ENCODE data around the gene SLC4A2. TPM values are rescaled to one million over a fixed set of nuclear protein-coding genes. Genes with fewer than 3 reads are reported as not detected.

Gene SLC4A2
- total and polyA plus RNA-seq, 7 donors, result 26.5 to 39.8 (median 32.0) TPM

DNA sequence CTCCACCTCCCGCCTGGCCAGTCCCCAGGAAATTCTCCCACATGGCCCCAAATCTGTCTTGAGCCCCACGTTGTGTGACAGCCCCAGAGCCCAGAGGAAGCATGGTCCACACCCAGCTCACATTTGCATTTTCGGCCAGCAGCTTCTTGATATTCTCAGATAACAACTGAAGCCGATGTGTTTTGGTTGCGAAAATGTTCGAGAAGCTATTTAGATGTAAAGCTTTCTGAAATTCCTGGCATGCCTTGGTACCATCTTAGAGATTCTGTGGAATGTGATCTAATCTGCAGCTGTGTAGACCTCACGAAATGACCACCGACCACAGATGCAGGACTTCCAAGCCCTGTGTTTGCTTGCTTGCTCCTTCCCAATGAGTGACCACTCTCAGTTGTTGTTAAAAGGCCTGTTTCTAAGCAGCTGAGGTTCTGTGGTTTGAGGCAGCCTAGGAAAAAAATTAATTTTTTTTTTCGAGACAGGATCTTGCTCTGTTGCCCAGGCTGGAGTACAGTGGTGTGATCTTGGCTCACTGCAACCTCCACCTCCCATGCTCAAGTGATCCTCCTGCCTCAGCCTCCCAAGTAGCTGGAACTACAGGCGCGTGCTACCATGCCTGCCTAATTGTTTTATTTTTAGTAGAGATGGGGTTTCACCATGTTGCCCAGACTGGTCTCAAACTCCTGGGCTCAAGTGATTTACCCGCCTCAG, 8.8 kb downstream of the SLC4A2 start:
- Histone ChIP-seq H3K4me1 (no peaks in the 10 kb centered on the region), H3K9me3 (no peaks in the 10 kb centered on the region), H3K4me3 (no peak overlapping the region), H3K27me3 (ENCODE audit: insufficient read depth in 3 of 3, low read length in 2 of 3) (no peaks in the 10 kb centered on the region), H3K27ac (no peak overlapping the region), H3K36me3 (ENCODE audit: insufficient read depth in 1 of 2, low read depth in 1 of 2) (peaks cover 12 to 88% of the 10 kb centered on the region in 2 donors)
- TF ChIP-seq, protein P1, sequence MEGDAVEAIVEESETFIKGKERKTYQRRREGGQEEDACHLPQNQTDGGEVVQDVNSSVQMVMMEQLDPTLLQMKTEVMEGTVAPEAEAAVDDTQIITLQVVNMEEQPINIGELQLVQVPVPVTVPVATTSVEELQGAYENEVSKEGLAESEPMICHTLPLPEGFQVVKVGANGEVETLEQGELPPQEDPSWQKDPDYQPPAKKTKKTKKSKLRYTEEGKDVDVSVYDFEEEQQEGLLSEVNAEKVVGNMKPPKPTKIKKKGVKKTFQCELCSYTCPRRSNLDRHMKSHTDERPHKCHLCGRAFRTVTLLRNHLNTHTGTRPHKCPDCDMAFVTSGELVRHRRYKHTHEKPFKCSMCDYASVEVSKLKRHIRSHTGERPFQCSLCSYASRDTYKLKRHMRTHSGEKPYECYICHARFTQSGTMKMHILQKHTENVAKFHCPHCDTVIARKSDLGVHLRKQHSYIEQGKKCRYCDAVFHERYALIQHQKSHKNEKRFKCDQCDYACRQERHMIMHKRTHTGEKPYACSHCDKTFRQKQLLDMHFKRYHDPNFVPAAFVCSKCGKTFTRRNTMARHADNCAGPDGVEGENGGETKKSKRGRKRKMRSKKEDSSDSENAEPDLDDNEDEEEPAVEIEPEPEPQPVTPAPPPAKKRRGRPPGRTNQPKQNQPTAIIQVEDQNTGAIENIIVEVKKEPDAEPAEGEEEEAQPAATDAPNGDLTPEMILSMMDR (IDR thresholded peaks at IDR 0.05), result no peak
- DNase-seq (no peak), ATAC-seq (no peak)
- intact Hi-C loops (cut with DNase I), result no loop called here
- WGBS, 3 donors, result 74 to 84% (median 79%) methylated on average over 12 of the region's 12 CpGs

GRCh38 chr7:151069841-151070573, 10.6 kb downstream of the SLC4A2 start:
- no peak overlapping the region for H3K27ac ChIP-seq
- WGBS, 3 donors, result 80 to 83% (median 82%) methylated on average over 15 to 17 of the region's 17 CpGs

DNA sequence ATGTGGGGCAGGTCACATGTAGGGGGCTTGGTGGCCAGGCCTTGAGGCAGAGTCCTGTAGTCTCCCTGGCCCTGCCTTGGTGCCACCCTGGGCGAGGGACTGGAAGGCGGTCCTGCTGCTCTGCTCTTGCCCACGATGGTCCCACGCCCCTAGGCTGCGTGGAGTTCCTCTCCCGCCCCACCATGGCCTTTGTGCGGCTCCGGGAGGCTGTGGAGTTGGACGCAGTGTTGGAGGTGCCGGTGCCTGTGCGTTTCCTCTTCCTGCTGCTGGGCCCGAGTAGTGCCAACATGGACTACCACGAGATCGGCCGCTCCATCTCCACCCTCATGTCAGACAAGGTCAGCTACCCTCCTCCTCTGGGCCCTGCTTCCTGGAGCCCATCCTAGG, 11.2 kb downstream of the SLC4A2 start:
- ATAC-seq (no peak), DNase-seq (no peak)
- Histone ChIP-seq H3K4me3 (no peak overlapping the region), H3K36me3 (ENCODE audit: insufficient read depth in 1 of 2, low read depth in 1 of 2) (peaks cover 9 to 98% of the 10 kb centered on the region in 2 donors), H3K9me3 (no peaks in the 10 kb centered on the region), H3K4me1 (no peaks in the 10 kb centered on the region), H3K27ac (no peak overlapping the region), H3K27me3 (ENCODE audit: insufficient read depth in 3 of 3, low read length in 2 of 3) (no peaks in the 10 kb centered on the region)
- intact Hi-C loops (cut with DNase I), result no loop called here
- TF ChIP-seq, protein P1 (IDR thresholded peaks at IDR 0.05), result no peak
- WGBS, 3 donors, result 90 to 92% (median 91%) methylated on average over 13 to 15 of the region's 15 CpGs

More at GRCh38 chr7:151069841-151070573, 10.6 kb downstream of the SLC4A2 start:
- H3K27me3 ChIP-seq (ENCODE audit: insufficient read depth in 3 of 3, low read length in 2 of 3), result no peaks in the 10 kb centered on the region
- TF ChIP-seq, protein P1 (IDR thresholded peaks at IDR 0.05), result no peak
- ATAC-seq (no peak), DNase-seq (no peak)
- no peaks in the 10 kb centered on the region for H3K9me3 ChIP-seq
- intact Hi-C loops (cut with DNase I), result no loop called here
- no peak overlapping the region for H3K4me3 ChIP-seq
- H3K36me3 ChIP-seq (ENCODE audit: insufficient read depth in 1 of 2, low read depth in 1 of 2), result peaks cover 7 to 98% of the 10 kb centered on the region in 2 donors
- no peaks in the 10 kb centered on the region for H3K4me1 ChIP-seq

DNA sequence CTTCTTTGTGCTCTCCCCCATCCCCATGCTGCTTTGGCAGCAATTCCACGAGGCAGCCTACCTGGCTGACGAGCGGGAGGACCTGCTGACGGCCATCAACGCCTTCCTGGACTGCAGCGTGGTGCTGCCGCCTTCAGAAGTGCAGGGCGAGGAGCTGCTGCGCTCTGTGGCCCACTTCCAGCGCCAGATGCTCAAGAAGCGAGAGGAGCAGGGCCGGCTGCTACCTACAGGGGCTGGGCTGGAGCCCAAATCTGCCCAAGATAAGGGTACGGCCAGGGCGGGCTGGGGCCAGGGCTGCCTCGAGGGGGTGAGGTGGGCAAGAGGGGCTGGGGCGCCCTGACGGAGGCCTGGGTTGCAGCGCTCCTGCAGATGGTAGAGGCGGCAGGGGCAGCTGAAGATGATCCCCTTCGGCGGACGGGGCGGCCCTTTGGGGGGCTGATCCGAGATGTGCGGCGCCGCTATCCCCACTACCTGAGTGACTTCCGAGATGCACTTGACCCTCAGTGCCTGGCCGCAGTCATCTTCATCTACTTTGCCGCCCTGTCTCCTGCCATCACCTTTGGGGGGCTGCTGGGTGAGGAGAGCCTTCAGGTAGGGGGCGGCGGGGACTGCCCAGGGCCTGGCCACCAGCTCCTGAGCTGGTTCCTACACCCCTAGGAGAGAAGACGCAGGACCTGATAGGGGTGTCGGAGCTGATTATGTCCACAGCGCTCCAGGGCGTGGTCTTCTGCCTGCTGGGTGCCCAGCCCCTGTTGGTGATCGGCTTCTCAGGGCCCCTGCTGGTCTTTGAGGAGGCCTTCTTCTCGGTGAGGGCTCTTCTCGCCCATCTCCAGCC, 11.9 kb downstream of the SLC4A2 start:
- Histone ChIP-seq H3K36me3 (ENCODE audit: insufficient read depth in 1 of 2, low read depth in 1 of 2) (peaks cover 12 to 98% of the 10 kb centered on the region in 2 donors), H3K27ac (no peak overlapping the region), H3K9me3 (no peaks in the 10 kb centered on the region), H3K27me3 (ENCODE audit: insufficient read depth in 3 of 3, low read length in 2 of 3) (no peaks in the 10 kb centered on the region), H3K4me1 (no peaks in the 10 kb centered on the region), H3K4me3 (no peak overlapping the region)
- TF ChIP-seq, protein P1 (IDR thresholded peaks at IDR 0.05), result no peak
- DNase-seq (no peak), ATAC-seq (no peak)
- intact Hi-C loops (cut with DNase I), result no loop called here
- 90 to 94% (median 93%) methylated on average over 39 of the region's 39 CpGs for WGBS, 3 donors

All from psoas muscle (tissue), 8 donors.